Dedifferentiated amniotic fluid mesenchymal stem cell (primary cell): ENCODE data around the gene GMPS.
"Not testable (repeated sequence)": the region's sequence is repeated elsewhere in the genome, so short reads cannot be mapped to it uniquely, and the experiment has no call there.

Experiments used
- DNase-seq: peaks from one replicate; pipeline ENCODE4 v3.0.0-alpha.2; 2016; ENCODE audit errors: extremely low spot score

Gene GMPS

DNA sequence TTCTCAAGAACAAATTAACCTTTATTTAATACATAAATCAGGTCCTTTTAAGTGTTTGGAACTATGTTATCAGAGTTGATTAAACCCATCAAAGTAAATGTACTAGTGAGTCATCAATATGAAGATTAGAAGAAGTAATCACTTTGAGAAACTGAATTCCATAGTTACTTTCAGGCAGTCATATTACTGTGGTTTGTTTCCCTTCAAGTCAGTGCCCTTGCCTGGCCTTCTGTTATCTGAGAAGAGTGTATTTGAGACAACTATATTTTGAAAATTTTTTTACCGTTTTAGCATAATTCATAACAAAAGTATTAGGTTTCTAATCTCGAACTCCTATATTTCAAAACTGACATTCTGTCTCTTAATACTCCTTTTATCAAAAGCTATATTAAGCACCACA is 73.6 kb downstream of the GMPS start:
- DNase-seq: no peak

DNA sequence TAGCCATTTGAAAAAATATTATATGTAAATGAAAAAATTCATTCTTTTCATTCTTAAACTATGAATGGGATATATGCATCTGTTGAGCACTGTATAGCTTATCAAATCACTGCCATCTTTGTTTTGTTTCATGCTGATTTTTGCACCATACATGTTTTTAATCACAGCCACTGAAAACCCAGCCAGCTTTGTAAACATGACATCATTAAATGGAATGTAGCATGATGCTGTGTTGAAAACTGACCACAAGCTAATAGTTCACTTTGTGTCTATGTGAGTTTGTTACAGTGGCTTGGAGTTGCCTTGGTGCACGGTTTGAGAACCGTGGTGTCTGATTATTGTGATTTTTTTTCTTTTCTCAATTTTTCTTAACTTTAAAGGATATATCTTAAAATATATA is 75.7 kb downstream of the GMPS start:
- peak; percentile 71 for DNase-seq

DNA sequence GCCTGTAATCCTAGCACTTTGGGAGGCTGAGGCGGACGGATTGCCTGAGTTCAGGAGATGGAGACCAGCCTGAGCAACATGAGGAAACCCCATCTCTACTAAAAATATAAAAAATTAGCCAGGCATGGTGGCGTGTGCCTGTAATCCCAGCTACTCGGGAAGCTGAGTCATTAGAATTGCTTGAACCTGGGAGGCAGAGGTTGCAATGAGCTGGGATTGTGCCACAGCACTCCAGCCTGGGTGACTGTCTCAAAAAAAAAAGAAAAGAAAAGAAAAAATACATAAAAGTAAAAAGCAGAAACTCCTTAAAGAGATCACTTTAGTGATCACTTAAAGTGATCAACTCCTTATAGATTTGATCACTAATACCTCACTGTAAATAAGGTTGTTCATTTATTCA is 78.0 kb downstream of the GMPS start:
- DNase-seq: no peak

DNA sequence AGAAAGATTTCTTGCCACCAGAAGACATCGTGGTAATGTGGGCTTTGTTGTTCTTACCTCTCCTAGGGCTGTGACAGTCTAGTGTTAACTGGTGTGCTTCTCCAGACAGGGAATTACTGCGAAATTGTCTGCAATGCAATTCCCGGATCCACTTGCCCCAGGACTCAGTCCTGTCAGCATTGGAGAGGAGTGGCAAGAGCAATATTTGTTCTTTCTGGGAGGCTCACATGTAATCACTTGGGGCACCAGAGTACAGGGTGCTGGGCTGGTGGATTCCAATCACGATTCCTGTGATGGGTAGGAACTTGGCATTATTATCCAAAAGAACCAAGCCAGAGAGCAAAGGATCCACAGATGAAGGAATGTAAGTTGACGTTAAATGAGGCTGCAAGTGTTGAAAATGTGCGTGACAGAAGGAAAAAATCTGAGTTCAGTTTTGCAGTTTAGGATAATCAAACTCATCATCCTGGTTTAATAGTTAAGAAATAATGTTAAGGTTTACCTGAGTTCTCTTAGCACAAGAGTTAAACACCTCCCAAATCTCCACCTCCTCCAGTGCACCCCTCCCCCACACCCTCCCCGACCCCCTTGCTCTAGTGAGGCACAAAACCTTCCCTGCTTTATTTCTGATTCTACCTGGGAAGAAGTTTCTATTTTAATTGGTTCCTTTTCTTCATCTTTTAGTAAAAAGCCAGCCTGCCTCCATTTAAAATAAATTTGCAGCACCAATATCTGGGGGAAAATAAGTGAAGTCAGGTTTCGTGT is 79.2 kb downstream of the GMPS start:
- no peak for DNase-seq

DNA sequence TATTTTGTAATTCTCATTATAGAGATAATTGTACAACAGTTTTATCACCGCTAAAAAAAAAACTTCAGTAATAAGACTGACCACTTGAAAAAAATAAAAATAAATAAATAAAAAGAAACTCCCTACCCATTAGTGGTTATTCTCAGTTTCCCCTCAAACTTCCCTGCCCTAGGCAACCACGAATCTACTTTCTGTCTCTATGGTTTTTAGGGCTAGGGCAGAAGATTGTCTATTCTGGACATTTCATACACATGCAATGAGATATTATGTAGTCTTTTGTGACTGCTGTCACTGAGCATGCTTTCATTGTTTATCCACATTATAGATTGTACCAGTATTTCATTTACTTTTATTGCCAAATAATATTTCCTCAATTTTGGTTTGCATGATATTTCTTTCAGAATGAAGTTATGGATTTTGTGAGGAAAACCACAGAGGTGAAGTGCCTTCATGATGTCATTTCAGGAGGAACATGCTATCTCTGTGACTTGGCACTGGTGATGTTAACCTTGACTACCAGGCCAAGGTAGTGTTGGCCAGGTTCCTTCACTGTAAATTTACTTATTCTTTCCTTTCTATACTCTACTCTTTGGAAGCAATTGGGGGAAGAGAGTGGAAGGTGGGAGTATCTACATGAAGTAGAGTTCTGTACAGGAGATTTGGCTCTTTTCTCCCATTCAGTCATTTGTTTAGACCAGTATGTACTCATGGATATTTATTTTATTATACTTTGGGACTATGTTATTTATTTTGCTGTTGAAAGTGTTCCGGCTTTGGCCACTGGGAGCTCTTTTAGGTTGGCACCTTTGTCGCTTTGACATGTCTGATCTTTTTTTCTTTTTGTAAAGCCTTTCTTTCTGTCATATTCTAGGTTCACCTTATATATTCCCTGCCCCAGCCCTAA is 86.3 kb downstream of the GMPS start:
- DNase-seq: no peak

DNA sequence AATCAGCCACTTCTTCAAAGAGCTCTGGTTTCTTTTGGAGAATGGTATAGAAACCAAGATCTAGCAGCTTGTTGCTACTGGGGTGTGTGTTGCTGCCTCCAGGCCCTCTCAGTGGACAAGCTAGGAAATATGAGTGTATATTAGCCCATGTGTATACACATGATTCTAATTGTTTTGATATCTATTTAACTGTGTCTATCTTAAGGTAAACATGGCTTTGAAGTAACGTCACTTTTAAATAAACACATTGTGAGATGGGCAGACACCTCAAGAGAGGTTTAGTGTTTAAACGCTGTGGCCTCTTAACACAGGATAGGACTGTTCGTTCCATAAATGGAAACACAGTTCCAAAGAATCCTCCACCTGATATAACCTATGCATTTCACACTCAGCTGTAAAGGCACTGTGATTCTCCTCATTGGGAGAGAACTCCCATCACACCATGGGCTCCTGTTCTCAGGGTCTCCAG is 87.0 kb downstream of the GMPS start:
- no peak for DNase-seq

DNA sequence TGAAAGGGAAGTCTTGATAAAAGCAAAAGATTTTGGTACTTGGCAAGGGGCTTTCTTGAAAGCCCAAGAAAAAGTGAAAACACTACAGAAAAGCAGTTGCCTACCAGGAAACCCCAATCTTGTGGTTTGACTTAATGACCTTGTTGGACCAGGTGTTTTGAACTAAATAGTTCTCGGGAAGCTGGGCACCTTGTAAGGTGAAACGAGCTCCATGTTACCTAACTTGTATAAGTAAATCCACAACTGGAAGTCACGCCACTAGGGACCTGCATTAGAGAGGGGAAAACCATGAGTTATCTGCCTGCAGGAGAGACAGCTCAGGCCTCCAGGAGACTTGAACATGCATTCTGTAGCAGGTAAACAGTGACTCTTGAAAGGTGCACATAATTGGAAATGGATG is 88.2 kb downstream of the GMPS start:
- no peak for DNase-seq

DNA sequence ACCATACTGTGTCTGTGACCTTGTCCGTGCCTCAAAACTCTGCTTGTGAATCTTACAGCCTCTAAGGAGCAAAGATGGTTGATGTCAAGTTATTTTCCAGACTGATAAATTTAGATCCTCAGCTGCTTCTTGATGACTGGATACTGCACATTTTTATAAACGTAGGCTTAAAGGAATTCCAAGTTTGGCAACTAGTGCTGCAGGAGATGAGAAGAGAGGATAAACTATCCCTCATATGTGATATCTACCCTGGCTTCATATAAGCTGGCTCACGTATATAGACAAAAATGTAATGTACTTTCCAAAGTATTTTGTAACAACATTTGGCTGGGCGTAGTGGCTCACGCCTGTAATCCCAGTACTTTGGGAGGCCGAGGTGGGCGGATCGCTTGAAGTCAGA is 89.6 kb downstream of the GMPS start:
- no peak for DNase-seq

DNA sequence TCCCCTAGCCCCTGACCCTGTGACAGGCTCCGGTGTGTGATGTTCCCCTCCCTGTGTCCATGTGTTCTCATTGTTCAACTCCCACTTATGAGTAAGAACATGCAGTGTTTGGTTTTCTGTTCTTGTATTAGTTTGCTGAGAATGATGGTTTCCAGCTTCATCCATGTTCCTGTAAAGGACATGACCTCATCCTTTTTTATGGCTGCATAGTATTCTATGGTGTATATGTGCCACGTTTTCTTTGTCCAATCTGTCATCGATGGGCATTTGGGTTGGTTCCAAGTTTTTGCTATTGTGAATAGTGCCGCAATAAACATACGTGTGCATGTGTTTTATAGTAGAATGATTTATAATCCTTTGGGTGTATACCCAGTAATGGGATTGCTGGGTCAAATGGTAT is 90.6 kb downstream of the GMPS start:
- DNase-seq: not testable (repeated sequence)

DNA sequence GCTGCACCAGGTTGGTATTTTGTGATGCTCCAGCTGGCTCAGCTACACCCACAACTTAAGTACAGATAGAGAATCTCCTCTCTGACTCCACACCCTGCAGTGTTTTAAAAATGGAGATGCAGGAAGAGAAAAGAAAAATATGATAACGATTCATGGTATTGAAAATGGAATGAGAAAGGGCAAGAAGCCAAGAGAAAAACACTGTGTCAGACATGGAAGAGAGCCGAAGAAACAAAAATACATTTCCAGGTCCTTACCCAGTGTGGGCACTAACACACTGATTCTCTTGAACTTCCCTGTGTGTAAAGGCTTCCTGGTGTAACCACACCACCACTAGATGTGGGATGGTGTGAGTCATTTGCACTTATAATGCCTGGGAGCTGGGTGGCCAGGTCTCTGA is 93.1 kb downstream of the GMPS start:
- no peak for DNase-seq

DNA sequence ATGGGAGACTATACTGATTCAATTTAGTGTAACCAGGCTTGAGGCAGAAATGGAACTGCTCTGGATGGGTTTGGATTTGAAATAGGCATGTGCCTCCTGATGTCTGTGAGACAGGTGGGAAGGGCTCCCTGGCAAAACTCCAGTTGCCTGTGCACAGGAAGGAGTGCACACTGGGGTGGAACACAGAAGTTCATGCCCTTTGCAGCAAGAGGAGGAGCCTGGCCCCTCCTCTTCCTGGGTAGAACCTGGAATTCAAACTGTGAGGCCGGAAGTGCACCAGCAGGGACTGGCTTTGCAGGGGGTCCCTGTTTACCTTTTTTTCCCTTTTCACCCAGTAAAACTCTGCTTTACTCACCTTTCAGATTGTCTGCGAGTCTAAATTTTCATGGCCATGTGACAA is 99.9 kb downstream of the GMPS start:
- DNase-seq: no peak

DNA sequence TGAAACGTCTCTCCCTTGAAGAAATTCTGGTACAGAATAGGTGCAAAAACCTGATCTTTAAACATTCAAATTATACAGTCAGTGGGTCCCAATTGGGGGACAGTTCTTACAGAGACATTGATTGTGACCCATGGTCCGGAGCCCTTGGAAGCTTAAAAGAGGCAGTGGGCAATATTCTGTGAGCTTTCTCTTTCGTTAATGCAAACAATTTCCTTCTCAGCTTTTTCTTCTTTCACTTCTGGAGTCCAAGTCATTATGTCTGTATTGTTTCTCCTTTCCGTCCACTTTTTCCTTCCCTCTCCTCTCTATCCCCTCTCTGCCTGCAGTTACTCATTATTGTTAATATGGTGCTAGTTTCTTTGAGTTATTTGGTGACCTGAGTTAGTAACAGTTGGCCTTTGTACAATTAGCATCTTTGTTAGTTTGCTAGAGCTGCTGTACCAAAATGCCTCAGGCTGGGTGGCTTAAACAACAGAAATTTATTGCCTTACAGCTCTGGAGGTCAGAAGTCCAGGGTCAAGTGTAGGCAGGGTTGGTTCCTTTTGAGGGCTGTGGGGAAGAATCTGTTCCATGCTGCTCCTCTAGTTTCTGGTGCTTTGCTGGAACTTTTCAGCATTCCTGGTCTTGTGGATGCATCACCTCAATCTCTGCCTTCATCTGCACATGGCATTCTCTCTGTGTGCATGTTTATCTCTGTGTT is 102.6 kb downstream of the GMPS start:
- no peak for DNase-seq

DNA sequence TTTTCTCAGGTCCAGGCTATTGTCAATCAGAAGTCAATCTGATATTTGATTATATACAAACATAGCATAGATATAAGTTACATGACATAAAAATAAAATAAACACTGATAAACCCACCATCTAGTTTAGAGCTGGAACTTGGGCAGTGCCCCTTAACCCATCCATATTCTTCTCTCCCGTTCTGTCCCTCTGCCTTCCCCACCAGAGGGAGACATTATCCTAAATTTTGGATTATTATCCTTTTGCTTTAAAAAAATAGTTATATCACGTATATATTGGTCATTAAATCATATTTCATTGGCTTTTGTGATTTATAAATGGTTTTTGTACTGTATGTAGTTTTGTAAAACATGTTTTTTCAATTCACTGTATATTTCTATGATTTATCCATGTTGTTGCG is 107.9 kb downstream of the GMPS start:
- DNase-seq: no peak

DNA sequence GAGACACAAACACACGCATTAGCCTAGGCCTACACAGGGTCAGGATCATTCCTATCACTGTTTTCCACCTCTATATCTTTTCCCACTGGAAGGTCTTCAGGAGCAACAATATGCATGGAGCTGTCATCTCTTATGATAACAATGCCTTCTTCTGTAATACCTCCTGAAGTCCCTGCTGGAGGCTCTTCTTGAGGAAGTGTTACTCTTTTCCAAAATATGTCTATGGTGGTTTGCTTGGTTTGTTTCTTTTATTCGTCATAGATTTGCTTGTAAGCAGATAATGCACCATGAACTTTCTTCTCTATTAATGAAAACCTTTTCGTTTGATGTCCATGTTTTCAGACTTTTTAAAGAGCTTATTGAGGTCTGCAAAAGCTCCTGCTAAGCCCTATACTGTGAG is 109.3 kb downstream of the GMPS start:
- DNase-seq: no peak

DNA sequence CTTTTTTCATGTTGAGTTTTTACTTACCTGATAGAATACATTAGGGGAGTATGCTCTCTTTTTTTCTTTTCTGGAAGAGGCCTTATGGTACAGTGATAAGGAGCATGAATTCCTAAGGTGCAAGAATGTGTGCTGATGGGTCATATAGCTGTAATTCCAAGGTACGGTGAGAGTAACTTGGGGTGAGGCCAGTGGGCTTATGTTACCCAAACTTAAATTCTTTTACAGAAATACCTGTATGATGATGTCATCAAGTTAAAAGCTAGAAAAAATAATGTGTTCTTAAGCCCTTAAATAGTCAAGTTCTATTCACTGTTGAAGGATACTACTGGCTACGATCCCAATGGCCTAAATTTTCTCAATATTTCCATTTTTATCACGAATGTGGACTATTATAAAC is 111.2 kb downstream of the GMPS start:
- DNase-seq: no peak

DNA sequence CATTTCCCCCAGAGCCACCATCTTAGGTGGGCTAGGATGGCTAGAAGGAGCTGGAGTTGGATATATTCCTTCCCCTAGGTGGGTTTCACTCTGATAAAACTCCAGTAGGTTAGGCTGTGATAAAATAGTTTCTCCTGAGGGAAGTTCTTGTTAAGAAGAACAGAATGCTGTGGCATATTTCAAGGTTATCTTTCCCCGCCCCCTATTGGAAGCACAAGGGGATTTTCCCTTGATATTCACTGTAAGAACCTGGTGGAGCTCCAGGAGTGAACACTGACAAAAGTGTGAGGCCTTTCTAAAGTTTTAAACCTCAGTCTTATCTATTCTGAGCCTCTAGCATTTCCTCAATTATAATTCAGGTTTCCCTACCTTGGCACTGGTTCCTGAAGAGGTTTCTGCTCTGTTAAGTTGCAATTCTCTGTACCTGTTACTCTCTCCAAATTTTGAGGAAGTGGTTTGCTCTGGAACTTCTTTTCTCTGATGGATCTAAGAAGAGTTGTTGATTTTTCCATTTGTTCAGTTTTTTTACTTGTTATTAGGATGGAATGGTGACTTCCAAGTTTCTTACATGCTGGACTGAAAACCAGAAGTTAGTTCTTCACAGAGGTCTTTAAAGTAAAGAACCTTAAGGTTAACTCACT is 113.5 kb downstream of the GMPS start:
- DNase-seq: no peak

DNA sequence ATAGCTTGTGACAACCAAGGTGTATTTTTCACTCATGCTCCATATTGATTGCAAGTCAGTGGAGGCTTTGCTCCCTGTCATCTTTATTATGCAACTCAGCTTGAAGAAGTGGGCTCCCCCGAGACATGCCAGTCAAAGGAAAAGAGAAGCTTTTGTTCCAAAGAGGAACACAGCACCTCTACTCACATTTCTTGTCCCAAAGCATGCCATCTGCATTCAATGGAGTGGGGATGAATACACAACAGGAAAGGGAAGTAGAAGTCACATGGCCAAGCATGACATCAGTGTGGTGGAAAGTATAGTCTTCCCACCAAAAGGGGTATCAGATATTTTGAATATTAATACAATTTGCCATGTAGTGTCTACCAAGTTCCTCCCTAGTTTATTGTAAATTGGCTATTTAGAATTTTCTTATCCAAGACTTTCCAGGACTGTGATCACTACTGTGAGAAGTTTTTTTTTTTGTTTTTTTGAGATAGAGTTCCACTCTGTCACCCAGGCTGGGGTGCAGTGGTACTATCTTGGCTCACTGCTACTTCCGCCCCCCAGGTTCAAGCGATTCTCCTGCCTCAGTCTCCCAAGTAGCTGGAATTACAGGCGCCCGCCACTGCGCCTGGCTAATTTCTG is 114.5 kb downstream of the GMPS start:
- DNase-seq: no peak

DNA sequence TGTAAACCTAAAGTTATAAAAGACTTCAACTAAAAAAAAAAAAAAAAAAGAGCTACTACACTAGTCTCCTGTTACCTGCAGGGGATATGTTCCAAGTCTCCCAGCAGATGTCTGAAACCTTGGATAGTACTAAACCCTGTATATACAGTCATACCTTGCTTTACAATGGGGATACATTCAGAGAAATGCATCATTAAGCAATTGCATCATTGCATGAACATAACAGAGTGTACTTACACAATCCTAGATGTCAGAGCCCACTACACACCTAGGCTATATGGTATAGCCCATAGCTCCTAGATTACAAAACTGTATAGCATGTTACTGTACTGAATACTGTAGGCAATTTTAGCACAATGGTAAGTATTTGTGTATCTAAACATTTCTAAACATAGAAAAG is 119.1 kb downstream of the GMPS start:
- DNase-seq: no peak

DNA sequence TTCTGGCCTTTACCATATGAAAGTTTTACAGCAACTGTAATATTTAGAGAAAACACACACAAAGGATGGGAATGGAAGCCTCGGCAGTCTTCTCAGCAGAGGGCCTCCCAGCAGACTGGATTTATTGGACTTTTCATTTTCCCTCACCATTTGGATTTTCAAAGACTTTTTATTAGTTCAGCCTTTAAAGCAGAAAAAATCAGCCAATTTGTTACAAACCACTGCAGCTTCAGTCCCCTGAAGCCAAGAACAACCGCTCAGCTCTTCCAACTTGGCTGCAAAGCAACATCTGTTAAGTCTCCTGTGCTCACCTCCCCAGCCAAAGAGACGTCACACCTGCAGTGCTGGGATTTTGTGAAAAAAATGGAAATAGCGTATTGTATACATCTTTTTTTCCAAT is 120.8 kb downstream of the GMPS start:
- no peak for DNase-seq

DNA sequence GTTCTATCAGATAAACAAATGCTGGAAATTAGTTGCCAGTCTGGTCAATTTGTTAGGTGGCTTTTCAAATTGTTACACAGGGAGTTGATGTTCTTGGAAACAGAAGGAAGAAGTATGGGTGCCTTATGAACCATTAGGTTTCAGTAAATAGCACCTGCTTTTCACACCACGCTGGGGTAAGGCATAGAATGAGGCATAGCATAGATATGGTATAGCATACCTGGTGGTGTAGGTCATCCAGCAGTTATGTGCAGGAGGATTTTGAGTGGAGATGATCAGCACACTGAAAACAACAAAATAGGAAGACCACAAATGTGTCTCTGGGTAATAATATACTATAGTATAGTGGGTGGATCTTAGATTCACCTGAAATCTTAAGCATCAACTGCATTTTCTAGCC is 121.4 kb downstream of the GMPS start:
- DNase-seq: no peak
